ENCODE data around the gene GAPDHS. TPM values are rescaled to one million over a fixed set of nuclear protein-coding genes. Genes with fewer than 3 reads are reported as not detected.

The GAPDHS gene
- total and polyA plus RNA-seq, 2 of the 4 experiments (the other 2 are of a cell fraction), result not detected

- Histone ChIP-seq H3K4me1 (ENCODE audit: control insufficient read depth, insufficient read depth, low read length) (no peaks in the 10 kb centered on the region), H4K8ac (ENCODE audit: low read depth in 2 of 2, low read length in 2 of 2) (no peak overlapping the region), H3K4me3 (ENCODE audit: insufficient read depth, low read depth, low read length) (no peak overlapping the region), H2BK5ac (ENCODE audit: low read depth, low read length, poor library complexity, severe bottlenecking) (no peak overlapping the region), H4K20me1 (ENCODE audit: insufficient read depth, low read length) (no peaks in the 10 kb centered on the region), H3K27ac (ENCODE audit: insufficient read depth, low read length) (no peak overlapping the region), H3K9me3 (ENCODE audit: control insufficient read depth, insufficient read depth, low read length) (no peaks in the 10 kb centered on the region), H3K79me1 (ENCODE audit: low read depth in 1 of 2, low read length in 2 of 2) (no peaks in the 10 kb centered on the region), H2AK9ac (replicated peaks; ENCODE audit: low read depth, low read length, poor library complexity) (no peak overlapping the region), H3K4ac (ENCODE audit: low read depth, low read length) (no peak overlapping the region), H3K9ac (ENCODE audit: low read depth, low read length) (no peak overlapping the region), H3K23ac (ENCODE audit: low read depth, low read length) (no peak overlapping the region), H2AK5ac (ENCODE audit: low read depth, low read length) (no peak overlapping the region), H4K5ac (ENCODE audit: low read depth, low read length) (no peak overlapping the region), H2BK120ac (ENCODE audit: low read depth, low read length) (no peak overlapping the region), H4K91ac (ENCODE audit: insufficient read depth, low read depth, low read length) (no peak overlapping the region), H3K27me3 (ENCODE audit: control insufficient read depth, insufficient read depth, low read length) (peaks cover 12% of the 10 kb centered on the region), H3K14ac (replicated peaks; ENCODE audit: low read depth, low read length) (no peak overlapping the region), H3K9me1 (ENCODE audit: insufficient read depth, low read length) (no peaks in the 10 kb centered on the region), H3K36me3 (ENCODE audit: control insufficient read depth, insufficient read depth, low read length) (no peaks in the 10 kb centered on the region), H3K4me2 (ENCODE audit: low read depth, low read length) (no peak overlapping the region), H2BK20ac (ENCODE audit: low read depth, low read length) (no peak overlapping the region), H3K18ac (ENCODE audit: low read depth, low read length) (no peak overlapping the region), H2BK15ac (ENCODE audit: low read depth, low read length) (no peak overlapping the region), H3K56ac (ENCODE audit: extremely low read depth, insufficient read depth, low read length) (no peak overlapping the region), H2AFZ (replicated peaks; ENCODE audit: low read length, poor library complexity) (peak overlapping the region; percentile 21)
- BruUV-seq (replicated peaks), result no TSS peak
- no CpG with 5 or more reads among the region's 7 CpGs for WGBS, 2 experiments (ENCODE audit: extremely low coverage in 2 of 2, insufficient read length in 1 of 2)
- POLR2A ChIA-PET (ENCODE audit: unreplicated experiment), result no interaction called here
- DNase-seq (no peak), ATAC-seq (ENCODE audit: low read depth) (no peak)
- TF ChIP-seq FOS (IDR thresholded peaks at IDR 0.05; ENCODE audit: low read depth, low read length) (no peak), NFE2L2 (IDR thresholded peaks at IDR 0.05; ENCODE audit: low read depth, low read length) (no peak), CHD1 (IDR thresholded peaks at IDR 0.05; ENCODE audit: low read depth, low read length) (no peak), CEBPB (IDR thresholded peaks at IDR 0.05; ENCODE audit: low read depth, low read length) (peak; percentile 77)
- dilution Hi-C loops (cut with HindIII; ENCODE audit: low sequenced_read_pairs, unreplicated experiment) (no loop called here), in situ Hi-C loops (cut with MboI; ENCODE audit: low sequenced_read_pairs) (no loop called here), intact Hi-C loops (cut with micrococcal nuclease) (no loop called here)
- CTCF ChIA-PET, result no interaction called here
These were observed 33.5 kb downstream of the GAPDHS start for GRCh38 chr19:35566738-35567137.
